Posterior cingulate gyrus (tissue), 11 donors: ENCODE measurements around the gene ENDOG.

Source experiments
- DNase-seq, 10 donors: peaks; one replicate each; pipeline versions ENCODE4 v3.0.0 to v3.0.0-alpha.2; 2020 to 2021; ENCODE audit warnings: mixed read lengths in 3 of 10
- intact Hi-C: fragments of 100-400 bp; cut with DNase I; formaldehyde crosslinking; loops from one replicate; pipeline ENCODE4 v1.15.1; 2023

The ENDOG gene

DNA sequence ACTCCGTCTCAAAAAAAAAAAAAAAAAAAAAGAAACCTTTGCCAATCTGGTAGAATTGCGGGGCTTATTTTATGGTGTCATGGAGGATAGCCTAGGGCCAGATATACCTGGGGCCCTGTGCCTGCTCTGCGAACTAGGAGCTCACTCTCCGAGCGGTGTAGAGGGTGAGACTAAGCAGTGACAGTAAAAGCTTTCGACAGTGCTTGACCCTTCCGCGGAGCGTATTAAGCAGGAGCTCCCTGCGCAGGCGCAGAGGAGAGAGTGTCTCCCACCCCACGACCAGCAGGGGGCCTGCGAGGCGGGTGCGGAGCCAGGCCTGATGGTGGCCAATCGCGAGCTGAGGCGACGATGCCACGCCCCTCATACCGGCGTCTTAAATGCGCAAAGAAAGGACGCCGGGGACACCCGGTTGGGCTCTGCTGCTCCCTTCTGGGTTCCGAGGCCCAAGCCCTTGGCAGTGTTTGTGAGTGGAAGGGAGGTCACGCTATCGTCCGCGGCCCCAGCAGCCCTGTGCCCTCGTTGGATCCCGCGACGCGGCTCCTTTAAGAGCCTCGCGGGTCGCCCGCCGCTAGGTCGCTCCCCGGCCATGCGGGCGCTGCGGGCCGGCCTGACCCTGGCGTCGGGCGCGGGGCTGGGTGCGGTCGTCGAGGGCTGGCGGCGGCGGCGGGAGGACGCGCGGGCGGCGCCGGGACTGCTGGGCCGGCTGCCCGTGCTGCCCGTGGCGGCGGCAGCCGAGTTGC, at the start of gene ENDOG:
ENDOG (plus strand) TSS at position 402 of the 740 bp plus-strand sequence; CDS start at position 587, 185 bp downstream.
- intact Hi-C loops, result no loop called here
- DNase-seq, result peak; percentile 97 to 100 (median 98)

DNA sequence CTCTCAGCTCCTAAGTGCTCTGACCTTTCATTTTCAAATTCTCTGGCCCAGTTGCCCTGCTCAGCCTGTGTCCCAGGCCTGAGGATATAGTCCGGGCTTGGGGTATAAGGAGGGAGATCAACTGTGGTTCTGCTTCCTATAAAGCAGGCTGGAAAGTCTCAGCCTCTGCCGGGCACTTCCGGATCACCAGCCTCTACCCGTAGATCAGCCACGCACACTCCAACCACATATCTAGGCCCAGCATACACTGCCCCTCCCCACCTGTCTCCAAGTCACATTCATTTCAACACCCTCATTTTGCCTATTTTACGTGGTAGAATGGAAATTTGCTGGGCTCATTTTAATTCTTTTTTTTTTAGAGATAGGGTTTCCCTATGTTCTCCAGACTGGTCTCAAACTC, 49.7 kb upstream of the ENDOG start:
- peak in 2 of 10 donors; percentile 28 to 38 for DNase-seq
- intact Hi-C loops, result no loop called here

DNA sequence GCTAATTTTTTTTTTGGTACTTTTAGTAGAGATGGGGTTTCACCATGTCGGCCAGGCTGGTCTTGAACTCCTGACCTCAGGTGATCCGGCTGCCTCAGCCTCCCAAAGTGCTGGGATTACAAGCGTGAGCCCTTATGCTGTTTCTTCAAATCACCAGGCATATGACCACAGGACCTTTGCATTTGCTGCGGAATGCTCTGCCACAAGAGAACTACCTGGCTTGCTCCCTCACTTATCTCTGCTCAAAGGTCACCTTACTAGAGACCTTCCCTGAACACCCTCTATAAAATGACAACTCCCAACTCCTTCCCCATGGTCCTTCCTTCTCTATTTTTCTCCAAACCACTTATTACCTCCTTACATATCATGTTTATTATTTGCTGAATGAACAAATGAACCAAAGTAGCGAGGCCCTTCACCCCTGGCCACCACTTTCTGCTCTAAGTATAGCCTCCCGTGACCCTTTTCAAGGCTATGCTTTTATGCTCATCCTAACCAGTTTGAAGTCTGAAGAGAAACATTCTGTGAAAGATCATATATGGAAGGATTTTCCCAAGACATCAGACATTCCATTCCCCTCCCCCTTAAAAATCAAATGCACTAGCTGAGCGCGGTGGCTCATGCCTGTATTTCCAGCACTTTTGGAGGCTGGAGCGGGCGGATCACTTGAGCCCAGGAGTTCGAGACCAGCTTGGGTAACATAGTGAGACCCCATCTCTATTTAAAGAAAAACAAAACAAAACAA, 47.8 kb upstream of the ENDOG start:
- intact Hi-C loops, result no loop called here
- DNase-seq, result peak in 3 of 10 donors; percentile 5 to 24 (median 20)

DNA sequence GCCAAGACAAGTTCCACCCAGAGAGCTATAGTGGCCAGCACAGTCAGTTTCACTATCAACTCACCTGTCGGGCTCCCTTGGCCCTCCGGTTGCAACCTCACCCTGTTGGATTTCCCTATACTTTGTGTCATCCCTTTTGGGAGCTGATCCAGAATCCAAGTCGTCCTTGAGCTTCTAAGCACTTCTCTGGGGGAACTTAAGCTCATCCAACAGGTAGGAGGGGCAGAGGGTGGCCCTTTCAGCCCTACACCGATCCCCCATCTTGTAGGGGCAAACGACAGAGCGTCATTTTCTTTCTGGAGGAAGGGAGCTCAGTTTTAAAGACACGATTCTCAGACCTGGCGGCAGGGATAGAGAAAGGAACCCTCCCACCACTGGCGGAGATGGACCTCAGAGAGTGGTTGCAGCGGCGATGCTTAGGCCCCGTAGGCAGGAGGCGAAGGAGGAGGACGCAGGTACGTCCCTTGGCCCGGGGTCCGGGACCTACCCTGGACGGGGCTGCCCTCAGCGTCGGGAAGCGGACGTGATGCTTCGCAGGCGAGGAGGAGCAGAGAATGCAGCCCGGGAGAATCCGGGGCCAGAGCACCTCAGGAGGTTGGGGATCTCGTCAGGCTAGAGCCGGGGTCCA, 47.1 kb upstream of the ENDOG start:
- intact Hi-C loops, result no loop called here

DNA sequence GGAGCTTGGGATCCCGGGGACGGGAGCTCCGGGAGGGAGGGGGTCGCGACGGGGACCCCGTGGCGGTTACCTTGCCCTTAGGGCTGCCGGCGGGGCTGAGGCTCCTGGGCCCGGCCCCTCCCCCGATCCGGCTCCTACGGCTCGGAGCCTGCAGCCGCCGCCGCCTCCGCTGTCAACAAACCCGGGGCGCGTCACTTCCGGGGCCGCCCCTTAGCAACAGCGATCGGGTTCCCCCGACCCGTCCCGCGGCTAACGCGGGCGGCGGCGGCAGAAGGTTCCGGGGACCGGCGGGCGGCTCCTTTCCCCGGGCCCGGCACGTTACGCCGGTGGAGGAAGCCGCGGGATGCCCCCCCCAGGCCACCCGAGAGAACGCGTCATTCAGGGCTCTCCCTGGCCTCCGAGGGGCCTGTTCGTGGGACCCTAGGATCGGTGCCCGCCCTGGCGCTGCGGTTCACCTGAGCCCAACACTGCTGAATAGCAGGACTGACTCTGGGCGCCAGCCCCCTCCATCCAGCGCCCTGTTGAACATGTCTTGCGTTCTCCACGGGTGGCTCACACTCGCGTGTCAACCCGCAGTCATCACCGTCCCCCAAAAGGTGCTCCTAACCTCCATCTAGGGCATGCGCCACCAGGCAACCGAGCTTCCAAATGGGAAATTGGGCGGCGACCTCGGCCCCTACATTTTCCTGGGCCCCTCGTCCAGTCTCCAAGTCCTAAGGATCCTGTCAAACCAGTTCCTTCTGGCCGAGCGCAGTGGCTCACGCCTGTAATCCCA, 46.4 kb upstream of the ENDOG start, which contains the start of gene ZER1:
ZER1 (minus strand) TSS at position 183 of the 775 bp plus-strand sequence. CDS start 16,362 bp downstream, outside the sequence.
- peak; percentile 89 to 99 (median 94) for DNase-seq
- intact Hi-C loops, result loop anchor here (1.0 kb wide), 1 partner anchor 15 kb away; the partner anchor contains the start of gene TBC1D13

More for the DNA sequence above, 47.1 kb upstream of the ENDOG start:
- DNase-seq, result peak in 3 of 10 donors; percentile 12 to 86 (median 19)

DNA sequence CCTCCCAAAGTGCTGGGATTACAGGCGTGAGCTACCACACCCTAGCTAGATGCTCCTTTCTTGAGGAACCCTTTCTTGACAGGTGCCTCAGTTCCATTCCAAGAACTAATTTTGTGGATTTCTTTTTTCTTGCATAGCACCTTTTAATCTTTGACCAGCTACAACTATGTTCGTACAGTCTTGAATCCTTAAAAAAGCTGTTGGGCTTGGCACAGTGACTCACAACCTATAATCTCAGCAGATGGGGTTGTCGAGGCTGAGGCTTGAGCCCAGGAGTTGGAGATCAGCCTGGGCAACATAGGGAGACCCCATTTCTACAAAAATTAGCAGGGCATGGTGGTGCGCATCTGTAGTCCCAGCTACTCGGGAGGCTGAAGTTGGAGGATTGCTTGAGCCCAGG, 45.3 kb upstream of the ENDOG start:
- intact Hi-C loops, result no loop called here
- peak in 1 of 10 donors; percentile 8 for DNase-seq

DNA sequence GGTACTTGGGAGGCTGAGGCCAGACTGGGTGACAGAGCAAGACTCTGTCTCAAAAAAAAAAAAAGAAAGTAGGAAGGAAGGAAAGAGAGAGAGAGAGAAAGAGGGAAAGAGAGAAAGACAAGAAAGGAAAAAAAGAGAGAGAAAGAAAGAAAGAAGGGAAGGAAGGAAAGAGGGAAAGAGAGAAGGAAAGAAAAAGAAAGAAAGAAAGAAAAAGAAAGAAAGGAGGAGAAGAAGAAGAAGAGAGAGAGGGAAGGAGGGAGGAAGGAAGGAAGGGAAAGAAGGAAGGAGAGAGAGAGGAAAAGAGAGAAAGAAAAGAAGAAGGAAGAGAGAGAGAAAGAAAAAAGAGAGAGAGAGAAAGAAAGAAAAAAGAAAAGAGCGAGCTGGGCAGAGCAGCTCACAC, 43.5 kb upstream of the ENDOG start:
- intact Hi-C loops, result no loop called here
- DNase-seq, result no peak

DNA sequence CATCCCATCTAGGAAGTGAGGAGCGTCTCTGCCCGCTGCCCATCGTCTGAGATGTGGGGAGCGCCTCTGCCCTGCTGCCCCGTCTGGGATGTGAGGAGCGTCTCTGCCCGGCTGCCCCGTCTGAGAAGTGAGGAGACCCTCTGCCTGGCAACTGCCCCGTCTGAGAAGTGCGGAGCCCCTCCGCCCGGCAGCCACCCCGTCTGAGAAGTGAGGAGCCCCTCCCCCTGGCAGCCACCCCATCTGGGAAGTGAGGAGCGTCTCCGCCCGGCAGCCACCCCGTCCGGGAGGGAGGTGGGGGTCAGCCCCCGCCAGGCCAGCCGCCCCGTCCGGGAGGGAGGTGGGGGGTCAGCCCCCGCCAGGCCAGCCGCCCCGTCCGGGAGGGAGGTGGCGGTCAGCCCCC, 38.2 kb upstream of the ENDOG start:
- peak in 1 of 10 donors; percentile 49 for DNase-seq
- intact Hi-C loops, result loop anchor here (10.0 kb wide), 1 partner anchor 55 kb away; the partner anchor contains the start of gene ZDHHC12

DNA sequence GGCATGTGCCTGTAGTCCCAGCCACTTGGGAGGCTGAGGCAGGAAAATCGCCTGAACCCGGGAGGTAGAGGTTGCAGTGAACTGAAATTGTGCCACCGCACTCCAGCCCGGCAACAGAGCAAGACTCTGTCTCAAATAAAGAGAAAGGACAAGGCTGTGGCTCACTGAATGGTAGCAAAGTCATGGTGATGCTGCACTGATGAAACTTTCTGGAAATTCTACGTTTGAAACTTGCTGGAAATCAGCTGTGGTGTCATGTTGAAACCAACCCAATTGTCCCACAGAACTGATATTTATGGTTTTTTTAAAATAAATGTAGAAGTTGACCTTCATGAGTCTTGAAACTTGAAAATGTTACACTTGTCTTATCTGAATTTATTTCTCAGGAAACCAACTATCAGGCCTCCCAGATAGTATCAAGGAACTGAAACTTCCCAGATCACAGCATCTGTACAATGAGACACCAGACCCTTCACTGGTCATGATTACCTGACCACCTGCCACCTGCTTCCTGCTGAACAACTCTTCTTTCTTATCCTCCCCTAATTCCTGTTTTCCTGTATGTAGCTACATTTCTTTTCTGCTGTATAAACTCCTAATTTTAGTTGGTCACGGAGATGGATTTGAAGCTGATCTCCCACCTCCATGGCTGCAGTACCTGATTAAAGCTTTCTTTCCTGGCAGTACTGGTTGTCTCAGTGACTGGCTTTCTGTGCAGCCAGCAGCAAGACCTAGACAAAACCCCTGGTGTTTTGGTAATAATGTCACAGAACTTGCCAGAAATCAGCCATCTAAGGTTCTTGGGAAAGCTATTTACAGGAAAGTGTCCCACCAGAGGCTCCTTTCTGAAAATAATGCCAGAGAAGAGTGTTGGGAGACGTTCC, 36.9 kb upstream of the ENDOG start:
- DNase-seq, result peak in 2 of 10 donors; percentile 17 to 35
- intact Hi-C loops, result loop anchor here (10.0 kb wide), 1 partner anchor 57 kb away; the partner anchor contains the start of gene ZDHHC12

DNA sequence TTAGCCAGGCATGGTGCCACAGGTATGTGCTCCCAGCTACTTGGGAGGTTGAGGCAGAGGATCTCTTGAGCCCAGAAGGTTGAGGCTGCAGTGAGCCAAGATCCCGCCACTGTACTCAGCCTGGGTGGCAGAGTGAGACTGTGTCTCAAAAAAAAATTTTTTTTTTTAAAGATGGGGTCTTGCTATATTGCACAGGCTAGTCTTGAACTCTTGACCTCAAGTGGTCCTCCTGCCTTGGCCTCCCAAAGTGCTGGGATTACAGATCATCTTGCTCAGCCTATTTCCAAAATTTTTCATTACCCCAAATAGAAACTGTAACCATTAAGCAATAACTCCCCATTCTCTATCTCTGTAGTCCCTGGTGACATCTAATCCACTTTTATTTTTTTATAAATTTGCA, 35.6 kb upstream of the ENDOG start:
- intact Hi-C loops, result loop anchor here (10.0 kb wide), 1 partner anchor 58 kb away; the partner anchor contains the start of gene ZDHHC12
- peak in 1 of 10 donors; percentile 31 for DNase-seq

DNA sequence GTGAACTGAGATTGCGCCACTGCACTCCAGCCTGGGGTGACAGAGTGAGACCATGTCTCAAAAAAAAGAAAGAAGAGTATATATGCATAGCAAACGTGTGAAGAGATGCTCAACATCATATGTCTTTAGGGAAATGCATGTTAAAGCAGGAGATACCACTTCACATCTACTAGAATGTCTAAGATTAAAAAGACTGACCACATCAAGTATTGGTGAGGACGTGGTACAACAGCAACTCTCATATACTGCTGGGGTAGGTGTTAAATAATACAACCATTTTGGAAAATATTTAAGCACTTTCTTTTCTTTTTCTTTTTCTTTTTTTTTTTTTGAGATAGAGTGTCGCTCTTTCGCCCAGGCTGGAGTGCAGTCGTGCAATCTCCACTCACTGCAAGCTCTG, 32.9 kb upstream of the ENDOG start:
- DNase-seq, result peak in 1 of 10 donors; percentile 10
- intact Hi-C loops, result loop anchor here (10.0 kb wide), 1 partner anchor 61 kb away; the partner anchor contains the start of gene ZDHHC12

DNA sequence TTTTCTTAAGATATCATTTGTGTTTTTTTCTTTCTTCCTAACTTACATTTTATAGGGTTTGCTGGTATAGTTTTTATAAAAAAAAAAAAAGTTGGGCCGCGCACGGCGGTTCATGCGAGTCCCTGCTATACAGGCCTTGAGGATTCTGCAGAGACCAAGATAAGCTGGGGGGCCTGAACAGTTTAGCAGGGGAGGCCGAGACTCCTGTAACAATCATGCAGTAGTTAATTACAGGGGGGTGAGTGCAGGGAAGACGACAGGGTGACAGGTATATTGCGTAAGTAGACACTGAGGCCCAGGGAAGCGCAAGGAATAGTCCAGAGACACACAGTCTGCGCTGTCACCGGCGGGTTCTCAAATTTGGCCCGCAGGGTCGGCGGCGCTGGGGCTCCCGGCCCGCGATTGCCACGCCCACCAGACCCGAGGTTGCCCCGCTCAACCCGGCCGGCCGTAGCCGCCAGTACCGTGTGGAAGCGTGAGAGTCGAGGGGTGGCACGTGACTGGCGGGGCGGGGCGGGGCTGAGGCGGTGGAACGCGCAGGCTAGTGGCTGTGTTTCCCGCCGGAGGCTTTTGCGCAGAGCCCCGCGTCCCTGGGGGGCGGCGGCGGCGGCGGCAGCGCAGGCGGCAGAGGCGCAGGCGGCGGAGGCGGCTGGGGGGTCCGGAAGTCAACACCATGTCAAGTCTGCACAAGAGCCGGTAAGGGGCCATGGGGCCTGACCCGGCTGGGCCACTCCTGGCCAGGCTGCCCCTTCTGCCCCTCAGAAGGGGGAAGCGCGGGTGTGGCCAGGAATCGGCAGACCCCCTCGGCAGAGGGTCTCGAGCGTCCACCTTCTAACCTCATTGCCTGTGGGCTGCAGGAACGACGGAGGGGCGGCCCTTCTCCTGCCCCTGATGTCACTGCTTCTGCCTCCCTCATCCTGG, 31.4 kb upstream of the ENDOG start, which contains the start of gene TBC1D13:
TBC1D13 (plus strand) TSS at position 573 of the 921 bp plus-strand sequence; CDS start at position 674, 101 bp downstream.
- peak; percentile 81 to 98 (median 89) for DNase-seq
- intact Hi-C loops, result loop anchor here (1.0 to 10.0 kb wide), 2 partner anchors 15 to 62 kb away; partner anchors contain the start of gene ZDHHC12

DNA sequence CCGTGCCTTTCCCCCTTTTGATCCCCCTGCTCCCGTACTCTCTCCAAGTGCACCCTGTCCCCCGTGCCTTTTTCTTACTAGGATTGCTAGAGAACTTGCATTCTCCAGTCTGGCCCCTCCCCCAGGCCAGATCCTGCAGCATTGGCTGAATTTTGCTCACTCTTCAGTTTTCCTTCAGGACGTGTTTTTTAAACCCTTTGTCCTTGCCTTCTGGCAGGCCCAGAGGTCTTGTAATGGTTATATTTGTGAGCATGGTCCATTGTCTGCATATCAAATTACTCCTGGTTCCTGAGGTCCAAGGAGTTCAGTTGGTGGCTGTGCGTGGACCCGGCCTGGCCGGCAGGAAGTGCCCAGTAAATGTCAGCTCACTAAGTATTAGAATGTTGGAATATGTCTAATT, 30.6 kb upstream of the ENDOG start:
- intact Hi-C loops, result loop anchor here (1.0 to 10.0 kb wide), 2 partner anchors 15 to 63 kb away; partner anchors contain the start of gene ZDHHC12

DNA sequence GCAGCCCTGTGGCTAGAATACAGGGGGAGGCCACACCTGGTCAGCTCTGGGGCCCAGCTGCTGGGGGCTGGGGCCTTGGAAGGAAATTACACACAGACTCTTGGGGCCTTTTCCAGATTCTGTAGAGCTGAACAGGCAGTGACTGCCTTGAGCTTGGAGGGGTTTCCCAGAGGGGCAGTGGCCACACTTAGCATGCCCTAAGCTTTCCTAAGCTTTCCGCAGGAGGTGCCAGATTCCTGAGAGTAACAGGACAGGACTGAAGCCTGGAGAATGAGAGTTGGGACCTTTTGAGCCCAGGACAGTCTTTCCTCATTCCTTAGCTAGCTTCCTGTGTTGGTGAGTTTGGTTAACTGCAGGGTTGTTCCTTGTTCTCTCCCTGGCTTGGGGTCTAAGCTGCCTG, 29.9 kb upstream of the ENDOG start:
- peak in 2 of 10 donors; percentile 12 to 13 for DNase-seq
- intact Hi-C loops, result loop anchor here (10.0 kb wide), 1 partner anchor 64 kb away; the partner anchor contains the start of gene ZDHHC12

More for the DNA sequence above, 30.6 kb upstream of the ENDOG start:
- peak in 3 of 10 donors; percentile 18 to 39 (median 25) for DNase-seq

DNA sequence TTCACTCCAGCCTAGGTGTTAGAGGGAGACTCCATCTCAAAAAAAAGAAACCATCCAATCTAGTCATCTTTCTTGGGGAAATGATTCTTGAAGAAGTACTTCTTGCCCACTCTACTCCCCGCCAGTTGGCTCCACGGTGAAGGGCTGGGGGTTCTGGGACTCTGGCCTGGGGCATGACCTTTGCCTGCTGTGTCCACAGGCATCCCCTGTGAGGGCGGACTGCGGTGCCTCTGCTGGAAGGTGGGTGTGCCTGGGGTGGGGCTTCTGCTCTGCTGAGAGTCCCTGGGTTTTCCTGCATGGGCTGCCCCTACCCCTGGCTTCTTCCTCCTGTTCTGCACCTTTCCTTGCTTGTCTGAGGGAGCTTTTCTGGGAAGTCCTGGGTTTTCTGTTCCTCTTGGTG, 27.8 kb upstream of the ENDOG start:
- intact Hi-C loops, result no loop called here
- DNase-seq, result peak in 2 of 10 donors; percentile 45 to 52

DNA sequence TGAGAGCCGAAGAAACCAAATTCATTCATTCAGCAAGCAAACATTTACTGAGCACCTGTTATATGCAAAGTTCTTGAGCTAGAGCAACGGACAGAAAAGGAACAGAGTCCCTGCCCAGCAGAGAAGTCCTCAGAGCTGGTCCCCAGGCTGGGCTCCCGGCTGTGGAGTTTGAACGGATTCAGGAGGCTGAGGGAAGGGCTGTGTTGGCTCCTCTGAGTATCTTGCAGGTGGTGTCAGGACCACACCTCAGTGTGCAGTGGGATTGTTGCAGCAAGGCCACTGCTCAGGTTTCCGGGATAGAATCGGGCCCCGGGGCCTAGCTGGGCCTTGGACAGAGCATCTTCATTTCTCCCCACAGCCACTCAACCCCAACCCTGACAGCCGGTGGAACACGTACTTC, 26.2 kb upstream of the ENDOG start:
- DNase-seq, result peak in 1 of 10 donors; percentile 67
- intact Hi-C loops, result no loop called here
